Dermis blood vessel endothelial cell (primary cell): ENCODE results near the gene COL20A1. TPM values are rescaled to one million over a fixed set of nuclear protein-coding genes. Genes with fewer than 3 reads are reported as not detected.
"Not testable (repeated sequence)": the region's sequence is repeated elsewhere in the genome, so short reads cannot be mapped to it uniquely, and the experiment has no call there.

Source experiments
- DNase-seq: peaks from one replicate; pipeline ENCODE4 v3.0.0; 2010
- total RNA-seq: library from RNA; depleted of rRNA; stranded (reverse); fragments of >200 nt; gene quantifications from 2 replicates; pipeline ENCODE4 v1.2.3, GENCODE V29; 2014

Gene COL20A1
- total RNA-seq, 1 donor from 2014 or later: not detected

DNA sequence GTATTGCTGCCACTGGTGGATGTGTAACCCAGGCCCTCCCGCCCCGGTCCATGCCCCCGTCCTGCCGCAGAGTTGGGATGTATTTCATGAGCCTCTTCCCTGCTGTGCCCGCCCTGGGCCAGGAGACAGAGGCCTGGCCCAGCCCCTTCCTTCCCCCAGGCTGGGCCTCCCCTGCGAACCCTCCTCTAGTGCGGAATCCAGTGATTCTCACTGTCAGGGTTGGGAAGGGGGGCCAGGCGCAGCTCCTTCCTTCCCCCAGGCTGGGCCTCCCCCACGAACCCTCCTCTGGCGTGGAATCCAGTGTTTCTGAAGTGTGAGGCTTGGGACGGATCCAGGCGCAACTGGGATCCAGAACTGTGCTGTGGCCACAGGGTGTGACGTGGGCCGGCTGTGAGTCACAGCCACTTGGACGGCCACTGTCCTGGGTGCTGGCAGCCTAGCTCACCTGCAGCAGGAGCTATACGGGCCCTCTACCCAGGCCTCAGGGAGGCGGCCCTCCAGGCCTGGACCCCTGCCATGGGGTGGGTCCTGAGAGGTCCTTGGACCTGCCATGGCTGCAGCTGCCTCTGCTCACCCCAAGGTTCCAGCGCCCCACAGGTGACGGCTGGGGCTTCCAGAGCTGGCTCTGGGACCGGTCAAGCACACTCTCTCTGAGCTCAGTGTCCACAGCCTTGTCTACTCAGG is 28.3 kb downstream of the COL20A1 start:
- no peak for DNase-seq

- DNase-seq: no peak
Observed at GRCh38 chr20:63322146-63322932, 29.4 kb downstream of the COL20A1 start.

GRCh38 chr20:63322933-63323273 is 29.9 kb downstream of the COL20A1 start:
- no peak for DNase-seq

DNA sequence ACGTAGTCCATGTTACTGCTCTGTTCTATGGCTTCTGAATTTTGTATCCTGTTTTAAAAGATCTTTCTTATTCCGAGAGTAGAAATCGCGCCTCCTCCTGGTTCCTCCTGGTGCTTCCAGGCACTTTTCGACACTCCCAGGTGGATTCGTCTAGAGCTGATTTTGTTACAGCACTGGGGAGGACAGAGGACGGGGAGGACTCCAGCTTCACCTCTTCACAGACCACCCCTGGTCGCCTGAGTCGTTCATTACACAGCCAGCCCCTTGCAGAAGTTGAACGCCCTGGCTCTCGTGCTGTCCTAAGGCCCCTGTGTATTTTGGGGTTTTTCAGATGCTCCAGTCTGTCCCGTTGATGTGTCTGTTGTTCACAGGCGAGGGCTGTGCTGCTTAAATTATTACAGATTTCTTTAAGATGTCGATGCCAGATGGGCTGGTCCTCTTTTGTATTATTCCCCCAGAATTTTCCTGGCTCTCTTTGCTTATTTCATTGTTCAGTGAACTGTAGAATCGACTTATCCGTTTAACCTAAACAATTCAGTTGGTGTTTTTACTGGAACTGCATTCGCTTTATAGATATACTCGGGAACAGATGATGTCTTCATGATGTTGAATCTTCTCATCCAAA is 30.5 kb downstream of the COL20A1 start:
- no peak for DNase-seq

DNA sequence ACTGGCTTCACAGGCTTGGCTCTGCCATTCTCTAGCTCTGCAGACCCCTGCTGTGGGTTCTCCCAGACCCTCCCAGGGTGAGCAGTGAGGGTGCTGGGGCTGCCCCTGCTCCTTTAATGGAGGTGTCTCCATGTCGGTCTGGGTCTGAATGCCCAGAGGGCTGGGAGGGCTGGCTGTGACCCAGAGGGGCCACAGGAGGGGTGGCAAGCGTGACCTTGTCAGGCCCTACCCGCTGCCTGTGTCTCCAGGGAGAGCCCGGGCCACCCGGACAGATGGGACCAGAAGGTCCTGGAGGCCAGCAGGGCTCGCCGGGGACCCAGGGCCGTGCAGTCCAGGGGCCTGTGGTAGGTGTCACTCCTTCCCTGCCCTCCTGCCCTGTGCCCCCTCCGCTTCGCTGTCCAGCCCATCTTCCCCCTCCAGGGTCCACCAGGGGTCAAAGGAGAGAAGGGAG is 32.1 kb downstream of the COL20A1 start:
- no peak for DNase-seq

DNA sequence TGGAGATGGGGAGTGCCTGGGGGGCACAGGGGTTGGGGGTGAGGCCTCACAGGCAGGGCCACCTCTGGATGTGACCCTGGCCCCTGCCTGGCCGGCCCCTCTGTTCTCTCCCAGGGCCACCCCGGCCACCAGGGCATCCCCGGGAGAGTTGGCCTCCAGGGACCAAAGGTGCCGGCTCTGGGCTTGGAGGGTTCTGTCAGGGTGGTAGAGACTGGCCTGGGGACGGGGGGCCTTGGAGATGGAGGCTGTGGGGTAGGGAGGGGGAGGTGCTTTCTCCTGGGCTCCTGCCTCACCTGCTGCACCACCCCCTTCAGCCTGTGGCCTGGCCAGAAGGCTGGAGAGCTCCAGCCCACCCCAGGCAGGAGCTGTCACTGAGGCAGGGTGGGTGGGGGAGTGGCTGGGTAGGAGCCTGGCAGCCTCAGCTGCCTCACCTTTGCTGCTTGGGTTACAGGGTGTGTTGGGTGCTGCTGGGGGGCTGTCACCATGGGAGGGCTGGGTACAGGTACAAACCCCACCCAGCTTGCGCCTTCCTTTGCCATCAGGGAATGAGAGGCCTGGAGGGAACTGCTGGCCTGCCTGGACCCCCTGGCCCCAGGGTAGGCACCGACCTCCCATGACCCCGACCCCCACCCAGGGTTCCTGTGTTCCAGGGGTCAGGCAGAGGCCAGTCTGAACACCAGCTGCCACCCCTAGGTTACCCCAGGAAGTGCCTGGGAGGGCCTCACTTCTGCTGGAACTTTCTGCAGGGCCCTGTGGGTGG is 32.7 kb downstream of the COL20A1 start:
- DNase-seq: no peak

- DNase-seq: no peak
Observed at GRCh38 chr20:63326314-63327230, 33.6 kb downstream of the COL20A1 start.

DNA sequence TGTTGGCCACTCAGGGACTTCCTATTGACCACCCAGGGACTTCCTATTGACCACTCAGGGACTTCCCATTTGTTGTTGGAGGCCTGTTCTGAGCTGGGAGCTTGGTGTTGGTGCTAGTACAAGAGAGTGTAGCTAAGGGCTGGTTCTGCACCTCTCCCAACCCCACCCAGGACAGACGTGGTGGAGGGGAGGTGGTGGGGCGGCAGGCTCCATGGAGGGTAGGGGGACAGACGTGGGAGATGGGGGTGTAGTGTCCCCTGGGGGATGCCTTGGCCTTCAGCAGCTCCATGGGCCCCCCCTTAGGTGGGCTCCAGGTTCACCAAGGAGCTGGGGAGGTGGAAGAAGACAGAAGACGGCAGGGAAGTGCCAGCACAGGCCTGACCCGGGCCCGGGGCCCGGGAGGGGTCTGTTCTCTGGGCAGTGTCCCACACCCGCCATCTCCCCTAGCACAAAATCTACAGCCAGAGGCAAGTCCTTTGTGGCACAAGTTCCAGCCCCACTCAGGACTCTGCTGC is 34.3 kb downstream of the COL20A1 start:
- no peak for DNase-seq

DNA sequence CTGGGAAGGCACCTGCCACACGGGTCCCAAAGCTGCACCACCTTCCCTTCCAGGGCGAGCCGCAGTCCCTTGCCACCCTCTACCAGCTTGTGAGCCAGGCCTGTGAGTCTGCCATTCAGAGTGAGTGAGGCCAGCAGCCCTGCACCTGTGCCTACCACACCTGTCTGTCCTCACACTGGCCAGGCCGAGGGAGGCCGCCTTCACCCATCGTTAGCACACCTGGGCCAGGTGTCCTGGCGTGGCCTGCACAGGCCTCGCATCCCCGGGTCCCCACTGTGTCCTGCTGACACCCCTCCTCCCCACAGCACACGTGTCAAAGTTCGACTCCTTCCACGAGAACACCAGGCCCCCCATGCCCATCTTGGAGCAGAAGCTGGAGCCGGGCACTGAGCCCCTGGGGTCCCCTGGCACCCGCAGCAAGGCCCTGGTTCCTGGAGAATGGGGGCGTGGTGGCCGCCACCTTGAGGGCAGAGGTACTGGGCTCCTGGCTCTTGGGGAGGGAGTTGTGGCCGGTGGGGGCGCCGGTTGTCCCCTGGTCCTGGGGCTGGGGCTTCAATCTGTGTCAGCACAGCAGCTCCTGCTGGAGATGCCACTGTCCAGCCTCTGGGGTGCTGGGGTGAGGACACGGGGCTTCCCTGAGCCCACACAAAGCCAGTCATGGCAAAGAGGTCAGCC is 35.2 kb downstream of the COL20A1 start:
- no peak for DNase-seq

GRCh38 chr20:63328718-63329275 is 35.8 kb downstream of the COL20A1 start:
- no peak for DNase-seq

- no peak for DNase-seq
Observed at GRCh38 chr20:63329331-63330083, 36.5 kb downstream of the COL20A1 start.

DNA sequence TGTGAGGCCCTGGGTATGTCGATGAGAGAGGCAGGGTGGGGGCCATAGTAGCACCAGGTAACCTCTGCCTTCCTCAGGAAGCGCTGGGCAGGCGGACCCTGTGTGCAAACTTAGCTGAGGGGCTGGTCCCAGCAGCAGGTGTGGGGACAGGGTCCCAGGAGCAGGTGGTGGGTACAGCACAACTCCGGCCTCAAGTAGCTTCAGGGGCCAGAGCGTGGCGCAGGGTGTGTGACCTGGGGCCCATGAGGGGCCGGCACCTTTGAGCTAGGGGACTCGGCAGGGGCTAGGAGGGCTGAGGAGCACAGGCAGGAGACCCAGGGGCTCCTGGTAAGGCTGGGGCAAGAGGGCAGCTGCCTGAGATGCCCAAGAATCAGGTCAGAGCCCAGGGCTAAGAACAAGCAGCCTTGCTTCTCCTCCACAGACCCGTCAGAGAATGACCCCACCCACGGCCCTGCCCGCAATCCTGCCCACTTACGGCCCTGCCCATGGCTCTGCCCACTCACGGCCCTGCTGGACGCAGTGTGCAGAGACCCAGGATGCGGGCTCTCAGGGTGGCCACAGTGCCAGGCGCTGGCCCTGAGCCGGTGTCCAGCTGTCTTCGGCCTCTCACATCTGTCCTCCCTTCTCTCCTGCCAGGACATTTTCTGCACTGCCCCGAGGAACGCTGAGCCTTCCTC is 37.2 kb downstream of the COL20A1 start:
- DNase-seq: no peak

DNA sequence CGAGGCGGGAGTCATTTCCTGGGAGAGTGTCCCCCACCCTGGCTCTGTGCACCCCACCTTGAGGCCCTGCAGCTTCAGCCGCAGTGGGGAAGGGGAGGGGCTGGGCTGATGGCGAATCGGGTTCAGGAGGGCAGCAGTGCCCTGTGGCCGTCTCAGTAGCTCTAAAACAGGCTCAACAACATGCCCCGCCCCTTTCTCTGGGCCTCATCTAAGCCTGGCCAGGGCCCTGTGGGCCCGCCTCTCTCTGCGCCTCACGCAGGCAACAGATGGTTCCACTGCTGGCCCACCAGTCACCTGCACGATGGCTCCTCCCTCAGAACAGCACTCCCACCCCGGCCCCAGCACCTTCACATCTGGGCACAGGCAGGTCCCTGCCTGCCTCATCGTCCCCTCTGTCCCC is 38.0 kb downstream of the COL20A1 start:
- no peak for DNase-seq

GRCh38 chr20:63331741-63332400 is 38.9 kb downstream of the COL20A1 start:
- no peak for DNase-seq

GRCh38 chr20:63332488-63333240 is 39.7 kb downstream of the COL20A1 start:
- DNase-seq: no peak

GRCh38 chr20:63333241-63333836 is 40.4 kb downstream of the COL20A1 start:
- DNase-seq: no peak

DNA sequence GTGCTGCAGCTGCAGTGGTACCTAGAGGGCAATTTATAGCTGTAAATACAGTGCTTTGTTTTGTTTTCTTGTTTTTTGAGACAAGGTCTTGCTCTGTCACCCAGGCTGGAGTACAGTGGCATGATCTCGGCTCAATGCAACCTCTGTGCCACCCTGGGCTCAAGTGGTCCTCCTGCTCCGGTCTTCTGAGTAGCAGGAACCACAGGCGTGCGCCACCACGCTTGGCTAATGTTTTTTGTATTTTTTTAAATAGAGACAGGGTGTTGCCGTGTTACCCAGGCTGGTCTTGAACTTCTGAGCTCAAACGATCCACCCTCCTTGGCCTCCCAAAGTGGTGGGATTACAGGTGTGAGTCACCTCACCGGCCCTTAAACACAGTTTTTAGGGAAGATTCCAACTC is 41.4 kb downstream of the COL20A1 start:
- DNase-seq: no peak

- DNase-seq: not testable (repeated sequence)
Observed at GRCh38 chr20:63335060-63335459, 42.1 kb downstream of the COL20A1 start.
